ENCODE data around the gene ARL6IP4.

The ARL6IP4 gene

GRCh38 chr12:122980183-122981035, at the start of gene ARL6IP4:
Gene ARL6IP4, plus strand, starts transcription at chr12:122980681. Its CDS starts 459 bp downstream, at chr12:122981140.
- peak within 1 kb of the TSS; percentile 48 for H3K4me3 ChIP-seq (ENCODE audit: low read depth, low read length)
- TF ChIP-seq CTCF (IDR thresholded peaks at IDR 0.05; ENCODE audit: low read depth, low read length) = no peak
- peaks cover 28% of the 10 kb centered on the region for H3K36me3 ChIP-seq
- H3K27me3 ChIP-seq (ENCODE audit: insufficient read depth, low read depth, severe bottlenecking) = no peaks in the 10 kb centered on the region
- H3K9me3 ChIP-seq (ENCODE audit: severe bottlenecking) = no peaks in the 10 kb centered on the region
- peak; percentile 54 for DNase-seq
- H3K27ac ChIP-seq = peak within 1 kb of the TSS; percentile 74

GRCh38 chr12:122932207-122932606, 48.3 kb upstream of the ARL6IP4 start:
- DNase-seq = no peak
- H3K27ac ChIP-seq = no peak overlapping the region
- no peak for TF ChIP-seq CTCF (IDR thresholded peaks at IDR 0.05; ENCODE audit: low read depth, low read length)
- no peaks in the 10 kb centered on the region for H3K27me3 ChIP-seq (ENCODE audit: insufficient read depth, low read depth, severe bottlenecking)
- H3K4me3 ChIP-seq (ENCODE audit: low read depth, low read length) = no peak overlapping the region
- peaks cover 7% of the 10 kb centered on the region; the same call in 1 of the 2 replicates for H3K36me3 ChIP-seq
- no peaks in the 10 kb centered on the region for H3K9me3 ChIP-seq (ENCODE audit: severe bottlenecking)

GRCh38 chr12:122934722-122935121, 45.8 kb upstream of the ARL6IP4 start:
- peaks cover 16% of the 10 kb centered on the region; the same call in 1 of the 2 replicates for H3K36me3 ChIP-seq
- H3K27ac ChIP-seq = no peak overlapping the region
- no peak for TF ChIP-seq CTCF (IDR thresholded peaks at IDR 0.05; ENCODE audit: low read depth, low read length)
- no peak for DNase-seq
- H3K9me3 ChIP-seq (ENCODE audit: severe bottlenecking) = no peaks in the 10 kb centered on the region
- H3K4me3 ChIP-seq (ENCODE audit: low read depth, low read length) = no peak overlapping the region
- no peaks in the 10 kb centered on the region for H3K27me3 ChIP-seq (ENCODE audit: insufficient read depth, low read depth, severe bottlenecking)

GRCh38 chr12:122935318-122935717, 45.2 kb upstream of the ARL6IP4 start:
- Histone ChIP-seq H3K27ac (peak overlapping the region; percentile 24; the same call in 1 of the 2 replicates), H3K36me3 (peaks cover 16% of the 10 kb centered on the region; the same call in 1 of the 2 replicates), H3K9me3 (ENCODE audit: severe bottlenecking) (no peaks in the 10 kb centered on the region), H3K27me3 (ENCODE audit: insufficient read depth, low read depth, severe bottlenecking) (no peaks in the 10 kb centered on the region), H3K4me3 (ENCODE audit: low read depth, low read length) (no peak overlapping the region)
- no peak for TF ChIP-seq CTCF (IDR thresholded peaks at IDR 0.05; ENCODE audit: low read depth, low read length)
- no peak for DNase-seq

- Histone ChIP-seq H3K27ac (no peak overlapping the region), H3K27me3 (ENCODE audit: insufficient read depth, low read depth, severe bottlenecking) (no peaks in the 10 kb centered on the region), H3K9me3 (ENCODE audit: severe bottlenecking) (no peaks in the 10 kb centered on the region), H3K4me3 (ENCODE audit: low read depth, low read length) (no peak overlapping the region), H3K36me3 (peaks cover 14% of the 10 kb centered on the region; the same call in 1 of the 2 replicates)
- no peak for TF ChIP-seq CTCF (IDR thresholded peaks at IDR 0.05; ENCODE audit: low read depth, low read length)
- no peak for DNase-seq
Observed at GRCh38 chr12:122937622-122938091, 42.8 kb upstream of the ARL6IP4 start.
